ENCODE data around the gene PCDHA5. TPM values are rescaled to one million over a fixed set of nuclear protein-coding genes. Genes with fewer than 3 reads are reported as not detected.
"Not testable (repeated sequence)": the region's sequence is repeated elsewhere in the genome, so short reads cannot be mapped to it uniquely, and the experiment has no call there.

Gene PCDHA5
- total and polyA plus RNA-seq, 2 of the 13 experiments (the other 11 are each of a cell fraction or from before 2014, with no cell fraction given) = not detected

- TF ChIP-seq PRPF4 (IDR thresholded peaks at IDR 0.05; ENCODE audit: low read depth, low read length, poor library complexity, severe bottlenecking) = no peak
- TF ChIP-seq ZNF597 (CRISPR knock-in tag; IDR thresholded peaks at IDR 0.05) = no peak
- TF ChIP-seq BORCS8-MEF2B (CRISPR knock-in tag; IDR thresholded peaks at IDR 0.05) = no peak
- no peak for TF ChIP-seq POGZ (CRISPR knock-in tag; IDR thresholded peaks at IDR 0.05)
- no peak for TF ChIP-seq ZFP1 (CRISPR knock-in tag; IDR thresholded peaks at IDR 0.05)
- TF ChIP-seq ZNF143 (CRISPR knock-in tag; IDR thresholded peaks at IDR 0.05) = no peak
- no peak for TF ChIP-seq ZNF24 (IDR thresholded peaks at IDR 0.05)
- no peak for TF ChIP-seq GLI4 (CRISPR knock-in tag; IDR thresholded peaks at IDR 0.05; ENCODE audit: borderline replicate concordance)
Observed at GRCh38 chr5:140827704-140828361, 6.4 kb downstream of the PCDHA5 start, which contains the start of gene PCDHA6 (continued).

- Histone ChIP-seq H4K20me1 (ENCODE audit: insufficient read depth, low read length) (no peaks in the 10 kb centered on the region), H3K79me2 (ENCODE audit: insufficient read depth, low read length) (no peaks in the 10 kb centered on the region), H3K27ac (ENCODE audit: extremely low read length, insufficient read depth, low read length) (no peak overlapping the region), H3K27me3 (ENCODE audit: control insufficient read depth in 1 of 2, insufficient read depth in 2 of 2, low read length in 2 of 2) (no peaks in the 10 kb centered on the region; a peak in 1 of 5 replicates), H3K36me3 (replicated peaks in 1 of 2; ENCODE audit: control insufficient read depth in 1 of 2, insufficient read depth in 2 of 2, low read length in 2 of 2) (no peaks in the 10 kb centered on the region), H2AFZ (ENCODE audit: low read length) (no peak overlapping the region), H3K4me2 (ENCODE audit: low read depth, low read length) (no peak overlapping the region), H3K9ac (ENCODE audit: insufficient read depth, low read depth, low read length) (no peak overlapping the region), H3K4me1 (ENCODE audit: insufficient read depth, low read length) (no peaks in the 10 kb centered on the region), H3K9me3 (ENCODE audit: low read length) (no peaks in the 10 kb centered on the region), H3K4me3 (replicated peaks in 1 of 3; ENCODE audit: insufficient read depth in 1 of 3, low read depth in 2 of 3, low read length in 3 of 3) (no peak overlapping the region)
- no peak for TF ChIP-seq GPN1 (CRISPR knock-in tag; IDR thresholded peaks at IDR 0.05; ENCODE audit: borderline replicate concordance)
- TF ChIP-seq NFE2 (CRISPR knock-in tag; IDR thresholded peaks at IDR 0.05) = no peak
- 55% methylated on average over 17 of the region's 18 CpGs for WGBS (ENCODE audit: low lambda C conversion rate)
- CTCF ChIA-PET (ENCODE audit: low intra/inter-chr PET ratio, low total read pairs) = no interaction called here
- no peak for DNase-seq (ENCODE audit: low spot score)
- no TSS peak for BruUV-seq (replicated peaks)
- POLR2A ChIA-PET = no interaction called here
- FAIRE-seq = no peak
- 0 out of 3 replicates have a peak, but pooled peaks have one; percentile 29 for ATAC-seq
- in situ Hi-C loops (cut with HindIII; ENCODE audit: extremely low pct_ligation_motif_present, low pct_unique_long_range_greater_than_20kb) (no loop called here), intact Hi-C loops (cut with micrococcal nuclease; ENCODE audit: unreplicated experiment) (no loop called here)
Observed at GRCh38 chr5:140828362-140828737, 6.9 kb downstream of the PCDHA5 start.

GRCh38 chr5:140829511-140830501 is 8.4 kb downstream of the PCDHA5 start:
- in situ Hi-C loops (cut with HindIII; ENCODE audit: extremely low pct_ligation_motif_present, low pct_unique_long_range_greater_than_20kb); H3K9ac ChIP-seq (ENCODE audit: insufficient read depth, low read depth, low read length); H2AFZ ChIP-seq (ENCODE audit: low read length); H3K4me2 ChIP-seq (ENCODE audit: low read depth, low read length); FAIRE-seq; H3K27ac ChIP-seq (ENCODE audit: extremely low read length, insufficient read depth, low read length); H3K27me3 ChIP-seq (ENCODE audit: control insufficient read depth in 1 of 2, insufficient read depth in 2 of 2, low read length in 2 of 2); BruUV-seq (replicated peaks); ATAC-seq; DNase-seq (ENCODE audit: low spot score); H3K4me3 ChIP-seq (replicated peaks in 1 of 3; ENCODE audit: insufficient read depth in 1 of 3, low read depth in 2 of 3, low read length in 3 of 3); H3K36me3 ChIP-seq (replicated peaks in 1 of 2; ENCODE audit: control insufficient read depth in 1 of 2, insufficient read depth in 2 of 2, low read length in 2 of 2); H3K4me1 ChIP-seq (ENCODE audit: insufficient read depth, low read length); H4K20me1 ChIP-seq (ENCODE audit: insufficient read depth, low read length); POLR2A ChIA-PET; H3K9me3 ChIP-seq (ENCODE audit: low read length); H3K79me2 ChIP-seq (ENCODE audit: insufficient read depth, low read length); intact Hi-C loops (cut with micrococcal nuclease; ENCODE audit: unreplicated experiment); CTCF ChIA-PET (ENCODE audit: low intra/inter-chr PET ratio, low total read pairs): not testable (repeated sequence)
- 92% methylated on average over 90 of the region's 106 CpGs for WGBS (ENCODE audit: low lambda C conversion rate)
